Epidermal melanocyte (primary cell): Measurements from ENCODE around the gene RAX2.
"Not testable (repeated sequence)": the region's sequence is repeated elsewhere in the genome, so short reads cannot be mapped to it uniquely, and the experiment has no call there.

Experiments used
- DNase-seq: peaks from one replicate; pipeline ENCODE4 v3.0.0; 2011; ENCODE audit warnings: low spot score; ENCODE audit not compliant: insufficient read length

The RAX2 gene

GRCh38 chr19:3760871-3761361 lies 11.1 kb downstream of the RAX2 start:
- DNase-seq: no peak

GRCh38 chr19:3759482-3760254 lies 12.4 kb downstream of the RAX2 start:
- no peak for DNase-seq

- DNase-seq: not testable (repeated sequence)
Measured at GRCh38 chr19:3758297-3758696, 13.7 kb downstream of the RAX2 start.

DNA sequence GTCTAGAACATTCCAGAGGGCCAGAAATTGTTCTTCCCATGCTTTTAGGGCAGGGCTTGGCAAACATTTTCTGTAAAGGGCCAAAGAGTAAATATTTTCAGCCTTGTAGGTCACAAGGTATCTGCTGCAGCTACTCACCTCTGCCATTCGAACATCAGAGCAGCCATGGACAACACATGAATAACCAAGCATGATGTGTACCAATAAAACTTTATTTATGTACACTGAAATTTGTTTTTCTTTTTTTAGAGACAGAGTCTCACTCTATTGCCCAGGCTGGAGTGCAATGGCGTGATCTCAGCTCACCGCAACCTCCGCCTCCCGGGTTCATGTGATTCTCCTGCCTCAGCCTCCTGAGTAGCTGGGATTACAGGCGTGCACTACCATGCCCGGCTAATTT lies 14.3 kb downstream of the RAX2 start:
- not testable (repeated sequence) for DNase-seq

DNA sequence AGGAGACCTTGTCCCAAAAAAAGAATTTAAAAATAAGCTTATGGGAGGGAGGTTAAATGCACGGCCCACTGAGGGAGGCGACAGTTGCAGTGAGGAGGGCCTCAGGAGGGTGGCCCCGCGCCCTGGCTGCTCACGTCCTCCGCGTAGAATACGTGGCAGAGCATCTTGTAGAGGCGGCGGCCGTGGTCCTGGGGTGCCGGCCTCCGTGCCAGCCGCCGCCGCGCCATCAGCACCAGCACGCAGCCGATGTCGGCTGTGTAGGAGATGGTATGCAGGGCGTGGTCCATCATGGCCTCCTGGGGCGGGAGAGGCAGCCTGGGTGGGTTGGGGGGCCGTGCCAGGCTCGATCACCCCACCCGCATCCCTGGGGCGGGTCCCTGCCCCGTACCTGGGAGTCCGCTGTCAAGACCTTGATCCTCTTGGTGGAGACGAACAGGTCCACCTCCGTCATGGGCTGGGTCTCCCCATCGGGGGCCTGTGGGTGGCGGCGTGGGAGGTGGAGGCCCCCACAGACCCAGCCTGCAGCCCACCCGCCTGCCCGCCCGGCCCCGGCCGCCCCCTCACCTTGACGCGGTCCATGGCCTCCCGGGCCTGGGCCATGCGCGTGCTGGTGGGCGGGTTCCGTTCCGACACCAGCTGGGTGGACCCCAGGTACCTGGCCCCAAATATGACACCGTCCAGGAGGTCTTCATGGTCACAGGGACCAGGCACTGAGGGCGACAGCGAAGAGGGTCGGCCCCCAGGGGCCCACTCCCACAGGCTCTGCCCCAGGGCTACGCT lies 18.2 kb downstream of the RAX2 start:
- no peak for DNase-seq

- DNase-seq: no peak
Measured at GRCh38 chr19:3752492-3752891, 19.5 kb downstream of the RAX2 start.

DNA sequence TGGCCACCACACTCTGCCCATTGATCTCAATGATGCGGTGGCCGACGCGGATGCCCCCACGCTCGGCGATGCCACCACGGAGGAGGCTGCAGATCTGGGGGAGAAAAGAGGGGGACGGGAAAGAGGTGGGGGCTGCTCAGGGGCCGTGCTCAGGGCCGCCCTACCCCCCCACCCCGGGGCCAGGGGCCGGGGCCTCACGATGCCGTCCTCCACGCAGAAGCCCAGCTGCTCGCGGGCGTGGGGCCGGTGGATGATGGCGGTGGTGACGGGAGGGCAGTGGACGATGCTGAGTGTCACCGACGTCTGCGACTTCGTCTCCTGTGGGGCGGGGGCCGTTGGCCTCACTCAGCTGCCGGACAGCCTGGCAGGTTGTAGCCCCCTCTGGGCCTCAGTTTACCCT lies 20.8 kb downstream of the RAX2 start:
- DNase-seq: no peak

DNA sequence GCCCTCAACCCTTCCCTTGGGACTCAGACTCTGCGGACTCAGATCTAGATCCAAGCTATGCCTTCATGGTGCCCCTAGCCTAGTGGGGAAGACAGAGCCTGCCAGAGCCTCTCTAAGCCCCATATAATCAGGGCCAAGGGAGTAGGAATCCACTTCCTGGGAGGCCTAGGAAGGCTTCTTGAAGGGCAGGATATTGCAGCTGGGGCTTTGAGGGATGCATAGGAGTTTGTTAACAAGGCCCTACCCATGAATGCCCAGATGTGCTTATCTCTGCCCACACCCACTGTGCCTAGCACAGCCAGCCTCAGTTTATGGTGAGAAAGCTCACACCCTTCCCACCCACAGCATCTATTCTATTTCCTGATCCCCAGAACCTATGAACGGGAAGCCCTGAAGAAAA lies 21.8 kb downstream of the RAX2 start:
- no peak for DNase-seq

- no peak for DNase-seq
Measured at GRCh38 chr19:3748965-3749364, 23.1 kb downstream of the RAX2 start.

DNA sequence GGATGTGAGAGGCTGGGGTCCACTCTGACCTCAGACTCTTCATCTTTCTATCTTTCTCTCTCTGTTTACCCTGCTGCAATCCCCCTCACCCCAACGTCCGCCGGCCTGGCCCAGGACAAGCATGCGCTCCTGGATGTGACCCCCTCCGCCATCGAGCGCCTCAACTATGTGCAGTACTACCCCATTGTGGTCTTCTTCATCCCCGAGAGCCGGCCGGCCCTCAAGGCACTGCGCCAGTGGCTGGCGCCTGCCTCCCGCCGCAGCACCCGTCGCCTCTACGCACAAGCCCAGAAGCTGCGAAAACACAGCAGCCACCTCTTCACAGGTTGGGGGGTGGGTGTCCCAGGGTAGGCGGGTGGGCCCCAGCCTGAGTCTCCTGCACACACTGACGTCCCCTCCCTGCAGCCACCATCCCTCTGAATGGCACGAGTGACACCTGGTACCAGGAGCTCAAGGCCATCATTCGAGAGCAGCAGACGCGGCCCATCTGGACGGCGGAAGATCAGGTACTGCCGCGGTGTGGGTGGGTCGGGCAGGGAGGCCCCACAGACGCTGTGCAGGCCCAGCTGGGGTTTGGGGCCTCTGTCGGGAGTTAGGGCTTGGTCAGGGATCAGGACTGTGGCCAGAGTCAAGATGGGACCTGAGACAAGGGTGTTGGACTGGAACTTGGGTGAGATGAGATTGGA lies 25.5 kb downstream of the RAX2 start:
- no peak for DNase-seq

DNA sequence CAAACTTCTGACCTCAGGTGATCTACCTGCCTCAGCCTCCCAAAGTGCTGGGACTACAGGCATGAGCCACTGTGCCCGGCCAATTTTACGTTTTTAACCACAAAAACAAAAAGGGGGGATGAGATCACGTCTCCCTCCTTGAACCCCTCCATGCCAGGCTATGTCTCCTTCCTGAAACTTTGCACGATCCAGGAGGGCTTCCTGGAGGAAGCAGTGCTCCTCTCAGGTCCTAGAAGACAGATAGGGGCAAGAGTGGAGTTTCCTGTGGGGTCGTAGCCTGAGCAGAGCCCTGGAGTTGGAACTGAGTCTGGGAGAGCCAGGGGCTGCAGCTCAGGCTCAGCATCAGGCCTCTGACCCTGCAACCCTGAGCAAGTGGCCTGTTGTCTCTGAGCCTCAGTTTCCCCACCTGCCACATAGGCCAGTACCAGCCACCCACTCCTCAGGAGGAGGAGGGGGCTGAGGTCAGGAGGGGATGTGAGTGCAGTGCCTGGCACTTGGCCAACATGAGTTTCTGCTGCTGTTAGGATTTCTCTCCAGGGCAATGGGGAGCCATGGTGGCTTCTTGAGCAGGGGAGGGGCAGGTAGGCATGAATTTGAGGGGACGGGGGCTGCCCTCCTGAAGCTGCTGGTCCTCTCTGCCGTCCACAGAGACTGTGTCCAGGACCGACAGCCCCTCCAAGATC lies 26.5 kb downstream of the RAX2 start:
- no peak for DNase-seq

DNA sequence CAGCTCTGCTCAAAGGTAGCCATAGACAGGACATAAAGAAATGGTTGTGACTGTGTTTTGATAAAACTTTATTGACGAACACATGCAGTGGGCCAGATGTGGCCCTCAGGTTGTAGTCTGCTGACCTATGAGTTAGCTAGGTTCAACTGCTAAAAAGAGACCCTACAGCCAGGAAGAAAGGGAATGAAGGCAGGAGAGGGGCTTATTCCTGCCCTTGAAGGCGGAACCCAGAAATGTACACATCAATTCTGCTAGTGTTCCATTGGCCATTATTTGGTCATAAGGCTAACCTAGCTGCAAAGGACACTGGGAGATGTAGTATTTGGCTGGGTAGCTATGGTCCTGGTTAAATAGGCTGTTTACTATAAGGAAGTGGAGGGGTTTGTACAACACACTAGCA lies 28.5 kb downstream of the RAX2 start:
- no peak for DNase-seq

GRCh38 chr19:3740431-3740830 lies 31.6 kb downstream of the RAX2 start:
- no peak for DNase-seq

DNA sequence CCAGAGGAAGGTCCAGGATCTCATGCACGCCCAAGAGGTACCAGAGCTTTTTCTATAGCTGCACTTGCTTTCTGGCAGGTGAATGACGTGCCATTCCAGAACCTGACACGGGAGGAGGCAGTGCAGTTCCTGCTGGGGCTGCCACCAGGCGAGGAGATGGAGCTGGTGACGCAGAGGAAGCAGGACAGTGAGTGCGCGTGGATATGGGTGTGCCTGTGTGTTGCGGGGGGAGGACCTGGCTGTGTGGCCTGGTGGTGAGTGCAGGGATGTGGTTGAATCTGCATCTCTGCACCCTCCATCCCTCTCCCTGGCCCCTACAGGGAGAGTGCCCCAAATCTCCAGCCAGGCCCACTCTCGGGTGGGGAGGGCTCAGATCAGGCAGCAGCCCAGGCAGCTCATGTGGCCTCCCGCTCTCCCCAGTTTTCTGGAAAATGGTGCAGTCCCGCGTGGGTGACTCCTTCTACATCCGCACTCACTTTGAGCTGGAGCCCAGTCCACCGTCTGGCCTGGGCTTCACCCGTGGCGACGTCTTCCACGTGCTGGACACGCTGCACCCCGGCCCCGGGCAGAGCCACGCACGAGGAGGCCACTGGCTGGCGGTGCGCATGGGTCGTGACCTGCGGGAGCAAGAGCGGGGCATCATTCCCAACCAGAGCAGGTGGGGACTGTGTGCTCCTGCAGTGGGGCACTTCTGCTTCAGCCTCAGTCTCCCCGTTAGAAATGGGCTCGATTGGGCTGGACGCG lies 33.4 kb downstream of the RAX2 start:
- DNase-seq: no peak

- no peak for DNase-seq
Measured at GRCh38 chr19:3737487-3738205, 34.4 kb downstream of the RAX2 start.

- no peak for DNase-seq
Measured at GRCh38 chr19:3736106-3736724, 35.8 kb downstream of the RAX2 start.

DNA sequence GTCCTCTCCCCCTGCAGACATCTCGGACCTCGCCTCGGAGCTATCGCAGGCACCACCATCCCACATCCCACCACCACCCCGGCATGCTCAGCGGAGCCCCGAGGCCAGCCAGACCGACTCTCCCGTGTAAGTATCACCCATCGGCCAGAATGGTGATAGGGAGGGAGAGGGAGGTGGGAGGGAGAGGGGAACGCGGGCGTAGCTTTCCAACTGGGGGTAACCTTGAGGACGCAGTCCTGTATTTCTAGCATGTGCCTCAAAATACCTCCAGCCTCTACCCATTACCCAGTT lies 37.8 kb downstream of the RAX2 start:
- no peak for DNase-seq

DNA sequence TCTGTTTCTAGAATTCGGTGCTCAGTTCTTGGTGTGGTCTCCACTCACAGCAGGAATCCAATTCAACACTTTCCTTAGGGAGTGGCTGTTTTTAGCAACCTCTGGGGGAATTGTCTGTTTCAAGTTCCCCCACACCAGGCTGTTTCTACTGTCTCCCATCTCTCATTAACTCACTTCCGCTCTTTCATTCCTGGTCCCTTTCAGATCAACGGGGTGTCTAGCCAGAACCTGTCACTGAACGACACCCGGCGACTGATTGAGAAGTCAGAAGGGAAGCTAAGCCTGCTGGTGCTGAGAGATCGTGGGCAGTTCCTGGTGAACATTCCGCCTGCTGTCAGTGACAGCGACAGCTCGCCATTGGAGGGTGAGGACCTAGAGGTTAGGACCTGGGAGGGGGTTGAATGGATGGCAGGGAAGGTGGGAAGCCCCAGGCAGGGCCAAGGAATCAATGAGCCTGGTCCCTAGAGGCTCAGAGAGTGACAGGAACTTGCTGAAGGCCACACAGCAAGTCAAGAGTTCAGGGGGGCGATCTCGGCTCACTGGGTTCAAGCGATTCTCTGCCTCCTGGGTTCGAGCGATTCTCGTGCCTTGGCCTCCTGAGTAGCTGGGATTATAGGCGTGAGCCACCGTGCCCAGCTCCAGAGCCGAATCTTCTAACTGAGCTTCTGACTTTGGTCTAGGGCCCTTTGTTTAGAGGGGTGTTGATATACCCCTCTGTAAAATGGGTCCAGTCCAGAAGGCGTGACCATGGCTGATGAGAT lies 38.3 kb downstream of the RAX2 start:
- DNase-seq: no peak

DNA sequence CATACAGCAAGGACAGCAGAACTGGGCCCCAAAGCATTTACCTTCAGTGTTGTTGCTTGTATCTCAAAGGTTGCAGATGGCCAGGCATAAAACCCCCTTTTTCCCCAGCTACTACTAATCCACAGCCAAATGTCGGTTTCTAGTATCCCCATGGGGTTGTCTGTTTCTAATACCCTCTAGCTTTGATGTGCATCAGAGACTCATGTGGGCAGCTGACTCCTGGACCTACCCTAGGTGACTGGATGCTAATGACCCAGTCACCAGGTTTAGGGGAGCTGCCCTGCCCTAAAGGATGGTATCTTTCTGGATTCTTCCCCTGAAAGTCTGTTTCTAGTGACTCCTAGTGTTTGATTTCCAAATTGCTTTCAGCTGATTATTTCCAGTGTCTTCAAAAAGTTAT lies 39.9 kb downstream of the RAX2 start:
- DNase-seq: no peak
